ENCODE results near the gene VSTM2L.

- TF ChIP-seq MYC (IDR thresholded peaks at IDR 0.05; ENCODE audit: borderline replicate concordance, low read length) = no peak
- TF ChIP-seq, protein P1, sequence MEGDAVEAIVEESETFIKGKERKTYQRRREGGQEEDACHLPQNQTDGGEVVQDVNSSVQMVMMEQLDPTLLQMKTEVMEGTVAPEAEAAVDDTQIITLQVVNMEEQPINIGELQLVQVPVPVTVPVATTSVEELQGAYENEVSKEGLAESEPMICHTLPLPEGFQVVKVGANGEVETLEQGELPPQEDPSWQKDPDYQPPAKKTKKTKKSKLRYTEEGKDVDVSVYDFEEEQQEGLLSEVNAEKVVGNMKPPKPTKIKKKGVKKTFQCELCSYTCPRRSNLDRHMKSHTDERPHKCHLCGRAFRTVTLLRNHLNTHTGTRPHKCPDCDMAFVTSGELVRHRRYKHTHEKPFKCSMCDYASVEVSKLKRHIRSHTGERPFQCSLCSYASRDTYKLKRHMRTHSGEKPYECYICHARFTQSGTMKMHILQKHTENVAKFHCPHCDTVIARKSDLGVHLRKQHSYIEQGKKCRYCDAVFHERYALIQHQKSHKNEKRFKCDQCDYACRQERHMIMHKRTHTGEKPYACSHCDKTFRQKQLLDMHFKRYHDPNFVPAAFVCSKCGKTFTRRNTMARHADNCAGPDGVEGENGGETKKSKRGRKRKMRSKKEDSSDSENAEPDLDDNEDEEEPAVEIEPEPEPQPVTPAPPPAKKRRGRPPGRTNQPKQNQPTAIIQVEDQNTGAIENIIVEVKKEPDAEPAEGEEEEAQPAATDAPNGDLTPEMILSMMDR (IDR thresholded peaks at IDR 0.05) = no peak
- TF ChIP-seq, protein P2, sequence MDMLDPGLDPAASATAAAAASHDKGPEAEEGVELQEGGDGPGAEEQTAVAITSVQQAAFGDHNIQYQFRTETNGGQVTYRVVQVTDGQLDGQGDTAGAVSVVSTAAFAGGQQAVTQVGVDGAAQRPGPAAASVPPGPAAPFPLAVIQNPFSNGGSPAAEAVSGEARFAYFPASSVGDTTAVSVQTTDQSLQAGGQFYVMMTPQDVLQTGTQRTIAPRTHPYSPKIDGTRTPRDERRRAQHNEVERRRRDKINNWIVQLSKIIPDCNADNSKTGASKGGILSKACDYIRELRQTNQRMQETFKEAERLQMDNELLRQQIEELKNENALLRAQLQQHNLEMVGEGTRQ (IDR thresholded peaks at IDR 0.05) = no peak
Observed at GRCh38 chr20:37902504-37903313, at the start of gene VSTM2L.
